Hepatocyte (in vitro differentiated cells): Measurements from ENCODE around the gene TEDC1. TPM values are rescaled to one million over a fixed set of nuclear protein-coding genes. Genes with fewer than 3 reads are reported as not detected.
A peak's percentile ranks its signal among the peaks of the same experiment; 100 is the strongest.

ENCODE experiments used
- DNase-seq: peaks from one replicate; pipeline ENCODE4 v3.0.0-alpha.2; 2016; ENCODE audit warnings: low spot score
- H2AFZ ChIP-seq: fragments of 200-600 bp; sonication (generic); 2 replicates; pipeline ENCODE4 v1.6.0; 2016; ENCODE audit warnings: antibody characterized with exemption, mild to moderate bottlenecking
- H3K27ac ChIP-seq: fragments of 200-600 bp; sonication (generic); 2 replicates; pipeline ENCODE4 v1.5.1; 2016; ENCODE audit warnings: mild to moderate bottlenecking
- H3K27me3 ChIP-seq: fragments of 200-600 bp; sonication (generic); 2 replicates; pipeline ENCODE4 v1.6.1; 2016
- H3K36me3 ChIP-seq: fragments of 200-600 bp; sonication (generic); replicated peaks from 2 replicates; pipeline ENCODE4 v1.5.1; 2016; ENCODE audit warnings: low read depth; ENCODE audit not compliant: insufficient read depth
- H3K4me1 ChIP-seq: fragments of 200-600 bp; sonication (generic); 2 replicates; pipeline ENCODE4 v1.5.1; 2016; ENCODE audit warnings: mild to moderate bottlenecking, moderate library complexity; ENCODE audit not compliant: insufficient read depth
- H3K4me2 ChIP-seq: fragments of 200-600 bp; sonication (generic); 2 replicates; pipeline ENCODE4 v1.6.0; 2016
- H3K4me3 ChIP-seq: fragments of 200-600 bp; sonication (generic); 2 replicates; pipeline ENCODE4 v1.5.1; 2016; ENCODE audit warnings: mild to moderate bottlenecking
- H3K79me2 ChIP-seq: fragments of 200-600 bp; sonication (generic); 2 replicates; pipeline ENCODE4 v1.6.0; 2017; ENCODE audit warnings: mild to moderate bottlenecking
- H3K9me2 ChIP-seq: fragments of 200-600 bp; sonication (generic); replicated peaks from 2 replicates; pipeline ENCODE4 v1.6.0; 2017; ENCODE audit warnings: mild to moderate bottlenecking; ENCODE audit not compliant: insufficient read depth
- H3K9me3 ChIP-seq: fragments of 200-600 bp; sonication (generic); 2 replicates; pipeline ENCODE4 v1.5.1; 2016; ENCODE audit warnings: low read depth, mild to moderate bottlenecking
- H4K20me1 ChIP-seq: fragments of 200-600 bp; sonication (generic); 2 replicates; pipeline ENCODE4 v1.6.0; 2016; ENCODE audit warnings: mild to moderate bottlenecking; ENCODE audit not compliant: insufficient read depth, poor library complexity, severe bottlenecking
- CTCF ChIP-seq: fragments of 200-600 bp; sonication (generic); IDR thresholded peaks from 2 replicates; pipeline ENCODE4 v1.5.1; 2016; ENCODE audit warnings: antibody characterized with exemption, mild to moderate bottlenecking; ENCODE audit not compliant: poor library complexity
- EZH2 ChIP-seq: fragments of 200-600 bp; sonication (generic); IDR thresholded peaks from 2 replicates; pipeline ENCODE4 v1.6.1; 2016; ENCODE audit warnings: antibody characterized with exemption, mild to moderate bottlenecking, borderline replicate concordance
- EZH2phosphoT487 ChIP-seq: fragments of 200-600 bp; sonication (generic); IDR thresholded peaks from one replicate; pipeline ENCODE4 v1.6.1; 2018; ENCODE audit warnings: antibody characterized with exemption, mild to moderate bottlenecking, low read depth, moderate library complexity; ENCODE audit not compliant: unreplicated experiment, severe bottlenecking
- WGBS: methylation state at CpG from one replicate; pipeline ENCODE4 v1.1.6; 2016; ENCODE audit warnings: low lambda C conversion rate; ENCODE audit errors: missing lambda C conversion rate; 5-methylcytosine and 5-hydroxymethylcytosine counted together
- polyA plus RNA-seq: library from polyadenylated mRNA; unstranded; fragments of >200 nt; fragmentation: Nextera tagmentation; extraction: Ambion mirVana; gene quantifications from 2 replicates; pipeline ENCODE4 v1.2.1, GENCODE V29; 2016
- total RNA-seq: library from RNA; depleted of rRNA; stranded (reverse); fragments of >200 nt; gene quantifications from 2 replicates; pipeline ENCODE4 v1.2.3, GENCODE V29; 2014

Gene TEDC1
- total and polyA plus RNA-seq, 2 experiments from 2014 or later, result 3.9 to 4.9 TPM

DNA sequence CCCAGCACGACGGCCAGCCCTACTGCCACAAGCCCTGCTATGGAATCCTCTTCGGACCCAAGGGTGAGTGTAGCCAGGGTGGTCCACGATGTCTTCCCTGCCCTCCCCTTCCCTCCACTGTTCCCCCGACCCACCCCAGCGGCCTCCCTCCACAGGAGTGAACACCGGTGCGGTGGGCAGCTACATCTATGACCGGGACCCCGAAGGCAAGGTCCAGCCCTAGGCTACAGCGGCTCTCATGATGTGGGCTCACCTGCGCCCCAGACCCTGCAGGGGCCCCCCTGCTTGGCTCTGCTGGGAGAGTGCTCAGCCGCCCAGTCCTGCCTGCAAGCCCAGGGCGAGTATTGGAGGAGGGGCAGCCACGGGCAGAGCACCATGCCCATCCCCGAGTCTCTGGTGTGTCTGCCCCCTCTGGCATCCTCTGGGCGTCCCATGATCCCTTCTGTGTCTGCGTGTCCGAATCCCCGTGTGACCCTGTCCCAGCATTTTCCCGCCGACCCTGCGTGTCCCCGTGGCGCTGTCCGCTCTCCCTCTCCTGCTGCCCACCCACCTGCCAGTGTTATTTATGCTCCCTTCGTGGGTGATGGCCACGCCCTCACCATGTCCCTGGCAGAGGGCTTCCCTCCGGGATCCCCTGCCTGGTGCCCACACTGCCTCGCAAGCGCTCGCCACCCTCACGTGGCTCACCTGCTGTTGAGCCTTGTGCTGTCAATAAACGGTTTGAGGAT is 11.5 kb upstream of the TEDC1 start:
- Histone ChIP-seq H2AFZ (no peak overlapping the region), H3K4me1 (peaks cover 41% of the 10 kb centered on the region), H3K27me3 (peaks cover 48% of the 10 kb centered on the region), H3K4me3 (no peak overlapping the region), H4K20me1 (no peaks in the 10 kb centered on the region), H3K79me2 (no peaks in the 10 kb centered on the region), H3K27ac (no peak overlapping the region), H3K9me2 (no peaks in the 10 kb centered on the region), H3K9me3 (no peaks in the 10 kb centered on the region), H3K4me2 (no peak overlapping the region), H3K36me3 (no peaks in the 10 kb centered on the region)
- no peak for TF ChIP-seq EZH2phosphoT487
- no peak for TF ChIP-seq EZH2
- no peak for TF ChIP-seq CTCF
- DNase-seq, result no peak
- WGBS, result 66% methylated on average over 33 of the region's 34 CpGs

DNA sequence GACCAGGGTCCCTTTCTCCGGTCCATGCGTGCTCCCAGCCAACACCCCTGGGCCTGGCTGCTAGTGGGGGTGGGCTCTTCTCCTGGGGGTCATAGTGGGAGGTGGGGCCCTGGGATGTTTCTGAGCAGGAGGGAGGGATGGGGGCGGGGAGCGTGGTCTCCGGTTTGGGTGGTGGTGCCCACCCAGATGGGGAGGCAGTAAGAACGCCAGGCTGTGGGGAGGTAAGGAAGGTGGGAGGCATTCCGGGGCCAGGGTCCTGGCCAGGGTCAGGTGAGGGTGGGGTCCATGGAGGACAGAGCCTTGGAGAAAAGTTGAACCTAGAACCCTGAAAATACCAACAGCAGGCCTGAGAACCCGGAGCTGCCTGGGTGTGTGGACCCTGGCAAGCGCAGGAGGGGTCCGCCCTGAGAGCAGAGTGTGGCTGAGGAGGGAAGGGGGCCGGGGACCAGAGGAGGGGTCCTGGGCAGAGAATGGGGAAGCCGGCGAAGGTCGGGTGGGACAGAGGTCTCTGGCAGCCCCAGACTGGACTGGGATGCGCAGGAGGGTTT is 10.8 kb upstream of the TEDC1 start:
- Histone ChIP-seq H3K27me3 (peaks cover 44% of the 10 kb centered on the region), H3K79me2 (no peaks in the 10 kb centered on the region), H3K4me1 (peaks cover 39% of the 10 kb centered on the region), H3K4me2 (no peak overlapping the region), H3K36me3 (no peaks in the 10 kb centered on the region), H3K27ac (peak overlapping the region; percentile 11), H3K9me2 (no peaks in the 10 kb centered on the region), H2AFZ (no peak overlapping the region), H3K4me3 (no peak overlapping the region), H3K9me3 (no peaks in the 10 kb centered on the region), H4K20me1 (no peaks in the 10 kb centered on the region)
- no peak for TF ChIP-seq EZH2phosphoT487
- TF ChIP-seq CTCF, result no peak
- 79% methylated on average over 14 of the region's 15 CpGs for WGBS
- no peak for DNase-seq

DNA sequence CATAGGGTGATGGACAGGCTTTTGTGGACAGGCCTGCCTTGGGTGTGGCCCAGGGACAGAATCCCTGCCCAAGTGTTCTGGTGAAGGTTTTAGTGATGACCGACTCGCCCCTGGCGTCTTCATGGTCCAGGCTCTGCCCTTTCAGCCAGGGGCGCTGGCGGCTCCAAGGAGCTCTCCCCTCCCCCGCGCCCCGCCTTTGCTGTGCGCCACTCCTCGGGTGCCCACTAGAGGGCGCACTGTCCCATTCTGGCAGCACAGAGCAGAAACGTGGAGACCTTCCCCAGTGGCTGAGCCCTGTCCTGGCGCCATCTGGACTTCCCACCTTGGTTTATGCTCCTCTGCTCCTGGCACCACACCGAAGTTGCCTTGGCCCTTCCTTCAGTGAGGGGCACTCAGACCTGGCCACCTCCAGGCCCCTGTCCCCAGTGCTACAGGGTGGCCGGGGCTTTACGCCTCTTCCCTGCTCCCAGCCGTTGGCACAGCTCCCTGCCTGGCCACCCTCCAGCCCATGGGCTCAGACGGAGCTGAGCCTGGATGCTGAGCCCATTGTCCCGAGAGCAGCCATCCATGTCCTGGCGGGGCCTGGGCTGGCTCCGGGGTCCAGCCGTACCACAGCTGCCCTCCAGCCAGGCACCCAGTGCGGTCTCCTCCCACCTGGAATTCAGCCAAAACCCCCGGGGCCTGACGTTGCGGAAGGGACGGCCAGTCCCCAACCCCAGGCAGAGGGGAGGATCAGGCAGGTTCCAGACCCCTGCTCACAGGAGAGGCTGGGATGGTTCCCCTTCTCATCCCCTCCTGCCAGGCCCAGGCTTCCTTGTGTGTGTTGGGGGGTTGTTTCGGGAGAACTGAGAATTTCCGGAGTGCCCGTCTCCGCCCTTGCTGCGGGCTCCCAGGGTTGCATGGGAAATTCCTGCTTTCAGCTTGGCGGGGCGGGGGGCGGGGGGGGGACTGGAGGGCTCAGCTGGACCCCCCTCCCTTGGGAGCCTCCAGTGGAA is 9.9 kb upstream of the TEDC1 start:
- no peaks in the 10 kb centered on the region for H3K79me2 ChIP-seq
- peak overlapping the region; percentile 50 for H2AFZ ChIP-seq
- no peak overlapping the region for H3K4me3 ChIP-seq
- H3K36me3 ChIP-seq, result no peaks in the 10 kb centered on the region
- peaks cover 31% of the 10 kb centered on the region for H3K4me1 ChIP-seq
- no peaks in the 10 kb centered on the region for H3K9me3 ChIP-seq
- TF ChIP-seq EZH2phosphoT487 (no peak), CTCF (peak; percentile 98)
- peaks cover 45% of the 10 kb centered on the region for H3K27me3 ChIP-seq
- H3K9me2 ChIP-seq, result no peaks in the 10 kb centered on the region
- DNase-seq, result peak; percentile 91
- H4K20me1 ChIP-seq, result no peaks in the 10 kb centered on the region
- H3K27ac ChIP-seq, result peak overlapping the region; percentile 98
- WGBS, result 20% methylated on average over 35 of the region's 35 CpGs
- peak overlapping the region; percentile 87 for H3K4me2 ChIP-seq
